Right lobe of liver (tissue), 6 donors: ENCODE data around the gene AGR2. TPM values are rescaled to one million over a fixed set of nuclear protein-coding genes. Genes with fewer than 3 reads are reported as not detected.
A peak's percentile ranks its signal among the peaks of the same experiment; 100 is the strongest.

ENCODE experiments used
- ATAC-seq, 4 donors: fragments of 200-7000 bp; cut with Tn5 transposase; one replicate each; pipeline ENCODE4 v1.9.1; 2020; ENCODE audit warnings: mild to moderate bottlenecking in 4 of 4, moderate library complexity in 4 of 4
- DNase-seq, 3 donors: peaks; one replicate each; pipeline ENCODE4 v3.0.0-alpha.2; 2020
- H3K27ac ChIP-seq, 3 donors: fragments of 200-600 bp; one replicate each; pipeline ENCODE4 v1.8.0; 2022
- H3K27me3 ChIP-seq, 2 donors: fragments of 200-600 bp; one replicate each; pipeline ENCODE4 v1.8.0; 2022
- H3K36me3 ChIP-seq, 4 donors: fragments of 200-600 bp; sonication (generic) in 1 of 4; one replicate each; pipeline versions ENCODE4 v1.5.1 to v1.8.0; 2017 to 2022; ENCODE audit warnings: control low read depth in 1 of 4
- H3K4me1 ChIP-seq, 4 donors: fragments of 200-600 bp; sonication (generic) in 1 of 4; one replicate each; pipeline versions ENCODE4 v1.5.1 to v1.8.0; 2017 to 2022; ENCODE audit warnings: control low read depth in 1 of 4
- H3K4me3 ChIP-seq, 3 donors: fragments of 200-600 bp; one replicate each; pipeline ENCODE4 v1.8.0; 2022
- H3K9me3 ChIP-seq, 4 donors: fragments of 200-600 bp; sonication (generic) in 1 of 4; one replicate each; pipeline versions ENCODE4 v1.5.1 to v1.8.0; 2017 to 2022; ENCODE audit warnings: control low read depth in 1 of 4
- CTCF ChIP-seq, 4 donors: fragments of 200-600 bp in 3 of 4; fragments of 450-650 bp in 1 of 4; IDR thresholded peaks; one replicate each; pipeline versions ENCODE4 v1.5.1 to v1.8.0; 2016 to 2022; ENCODE audit warnings: antibody characterized with exemption in 4 of 4, mild to moderate bottlenecking in 2 of 4
- POLR2A ChIP-seq: fragments of 450-650 bp; IDR thresholded peaks from one replicate; pipeline ENCODE4 v1.6.1; 2017; ENCODE audit warnings: antibody characterized with exemption, mild to moderate bottlenecking
- WGBS: methylation state at CpG from one replicate; pipeline ENCODE4 v1.1.6; 2018; ENCODE audit warnings: low coverage, low lambda C conversion rate; ENCODE audit not compliant: insufficient coverage; ENCODE audit errors: missing lambda C conversion rate; 5-methylcytosine and 5-hydroxymethylcytosine counted together
- intact Hi-C, 2 donors: fragments of 100-400 bp; cut with DNase I; formaldehyde crosslinking; loops; one replicate each; pipeline versions ENCODE4 v1.11.2 to v1.14.1; 2022
- total RNA-seq, 6 experiments: library from RNA; depleted of rRNA in 2 of 6; stranded (reverse); fragments of >200 nt in 2 of 6; fragmentation: NEBNext Ultra II Directional in 3 of 6; extraction: Animal tissue kit (Norgen Biotek cat#: 25700) in 3 of 6; gene quantifications; one replicate each; pipeline versions ENCODE4 v1.1.0 to v1.2.4, GENCODE V29; 2016 to 2023
- donor health status: DM: no; HTN: yes; CAD: no.
- donor health status: DM: no; HTN: no; CAD: no.
- donor health status: DM: no; HTN: no; CAD: no.
- donor health status: DM: no; HTN: yes; CAD: no.
- donor health status: DM: no; HTN: yes; CAD: no.

AGR2 gene
- total RNA-seq, 6 experiments from 2014 or later = 0.15 to 0.43 (median 0.33) TPM; not detected in 2

- no peaks in the 10 kb centered on the region for H3K36me3 ChIP-seq
- ATAC-seq (no peak), DNase-seq (no peak)
- no peak overlapping the region for H3K27ac ChIP-seq
- intact Hi-C loops = no loop called here
- H3K9me3 ChIP-seq = no peaks in the 10 kb centered on the region
- WGBS = 47% methylated on average over 4 of the region's 5 CpGs
- no peaks in the 10 kb centered on the region for H3K4me1 ChIP-seq
- H3K27me3 ChIP-seq = no peaks in the 10 kb centered on the region
- no peak for TF ChIP-seq CTCF (IDR thresholded peaks at IDR 0.05)
- TF ChIP-seq POLR2A = no peak
- no peak overlapping the region for H3K4me3 ChIP-seq
These were observed 31.7 kb upstream of the AGR2 start for GRCh38 chr7:16836481-16836880.

- no peak for ATAC-seq
- no peaks in the 10 kb centered on the region for H3K27me3 ChIP-seq
- H3K27ac ChIP-seq = no peak overlapping the region
- H3K9me3 ChIP-seq = no peaks in the 10 kb centered on the region
- no peaks in the 10 kb centered on the region for H3K36me3 ChIP-seq
- 62% methylated on average over 1 of the region's 1 CpG for WGBS
- no peak overlapping the region for H3K4me3 ChIP-seq
- no peaks in the 10 kb centered on the region for H3K4me1 ChIP-seq
- DNase-seq = no peak
- intact Hi-C loops = no loop called here
- TF ChIP-seq CTCF (IDR thresholded peaks at IDR 0.05) (no peak), POLR2A (no peak)
These were observed 28.6 kb upstream of the AGR2 start for GRCh38 chr7:16833373-16833772.

DNA sequence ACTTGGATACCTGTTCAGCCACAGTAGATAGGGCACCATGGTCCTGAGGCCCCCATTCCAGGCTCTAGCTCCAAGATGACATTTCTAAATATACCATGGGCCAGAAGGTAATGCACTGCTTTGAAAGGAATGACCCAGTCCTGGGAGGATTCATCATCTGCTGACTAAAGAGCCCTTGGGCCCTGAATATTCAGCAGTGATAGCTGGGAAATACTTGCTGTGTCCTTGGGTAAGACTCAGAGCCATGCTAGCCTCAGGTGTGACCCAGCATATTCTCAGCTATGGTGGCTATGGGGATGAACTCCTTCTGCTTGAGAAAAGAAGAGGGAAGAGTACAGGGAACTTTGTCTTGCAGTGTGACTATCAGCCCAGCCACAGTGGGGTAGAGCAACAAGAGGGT lies 21.3 kb upstream of the AGR2 start:
- Histone ChIP-seq H3K27me3 (no peaks in the 10 kb centered on the region), H3K36me3 (no peaks in the 10 kb centered on the region), H3K4me3 (no peak overlapping the region), H3K9me3 (no peaks in the 10 kb centered on the region), H3K27ac (no peak overlapping the region), H3K4me1 (peaks cover 0 to 6% (median 0%) of the 10 kb centered on the region in 4 donors)
- TF ChIP-seq POLR2A (no peak), CTCF (IDR thresholded peaks at IDR 0.05) (no peak)
- no peak for DNase-seq
- no peak for ATAC-seq
- intact Hi-C loops = no loop called here

DNA sequence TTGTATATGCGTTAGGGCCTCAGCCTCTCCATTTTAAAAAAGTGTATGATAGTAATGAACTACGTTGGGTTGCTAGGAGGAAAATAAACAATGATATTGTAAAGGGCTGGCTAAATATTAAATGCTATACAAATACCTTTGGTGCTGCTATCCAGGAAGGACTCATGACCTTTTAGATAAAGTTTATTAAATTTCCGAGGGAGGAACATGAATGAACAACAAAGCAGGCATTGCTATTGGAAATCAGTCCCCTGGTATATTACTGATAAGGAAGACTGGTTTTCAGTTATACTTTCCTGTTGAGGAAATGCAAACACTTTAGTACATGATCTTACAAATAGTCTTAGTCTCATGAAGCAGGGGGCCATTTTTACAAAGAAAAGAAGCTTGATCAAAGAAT lies 17.2 kb upstream of the AGR2 start:
- intact Hi-C loops = no loop called here
- no peaks in the 10 kb centered on the region for H3K9me3 ChIP-seq
- no peaks in the 10 kb centered on the region for H3K27me3 ChIP-seq
- H3K27ac ChIP-seq = no peak overlapping the region
- H3K4me3 ChIP-seq = no peak overlapping the region
- WGBS = 27% methylated on average over 3 of the region's 3 CpGs
- H3K36me3 ChIP-seq = no peaks in the 10 kb centered on the region
- TF ChIP-seq POLR2A (no peak), CTCF (IDR thresholded peaks at IDR 0.05) (no peak)
- peaks cover 0 to 6% (median 0%) of the 10 kb centered on the region in 4 donors for H3K4me1 ChIP-seq
- DNase-seq = no peak
- ATAC-seq = peak in 3 of 4 donors; percentile 45 to 67 (median 61)

DNA sequence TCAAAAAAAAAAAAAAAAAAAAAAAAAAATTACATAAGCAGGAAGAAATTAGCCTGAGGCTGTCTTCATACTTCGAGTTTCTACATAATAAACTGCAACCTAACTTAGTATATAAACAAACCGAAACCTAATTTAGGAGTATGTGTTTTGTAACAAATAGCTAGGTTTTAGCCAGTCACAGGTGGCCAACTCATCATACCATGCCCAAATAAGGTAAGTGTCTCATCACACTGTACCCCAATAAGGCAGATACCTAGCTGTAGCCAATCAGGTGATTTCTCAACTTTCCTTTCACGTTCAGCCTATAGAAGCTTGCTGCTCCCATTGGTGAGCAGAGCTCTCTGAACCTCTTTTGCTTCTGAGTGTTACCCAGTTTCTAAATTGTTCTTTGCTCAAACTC lies 13.9 kb upstream of the AGR2 start:
- peaks cover 0 to 6% (median 0%) of the 10 kb centered on the region in 4 donors for H3K4me1 ChIP-seq
- H3K36me3 ChIP-seq = no peaks in the 10 kb centered on the region
- no peak overlapping the region for H3K27ac ChIP-seq
- DNase-seq (no peak), ATAC-seq (no peak)
- TF ChIP-seq POLR2A = no peak
- TF ChIP-seq CTCF (IDR thresholded peaks at IDR 0.05) = no peak
- no peaks in the 10 kb centered on the region for H3K9me3 ChIP-seq
- no peak overlapping the region for H3K4me3 ChIP-seq
- 69% methylated on average over 3 of the region's 3 CpGs for WGBS
- intact Hi-C loops = no loop called here
- no peaks in the 10 kb centered on the region for H3K27me3 ChIP-seq
